B cell (primary cell): Measurements from ENCODE around the gene ANKRD44. TPM values are rescaled to one million over a fixed set of nuclear protein-coding genes. Genes with fewer than 3 reads are reported as not detected.

Source experiments
- ATAC-seq: fragments of 200-7000 bp; cut with Tn5 transposase; one replicate; pipeline ENCODE4 v1.10.0; 2021; ENCODE audit warnings: low read depth, mild to moderate bottlenecking, moderate number of reproducible peaks, moderate library complexity
- CTCF ChIA-PET: fragments of 350-600 bp; sonication (Branson Sonifier 250); formaldehyde crosslinking; loops from one replicate; lab custom pipeline; 2021; ENCODE audit warnings: antibody characterized with exemption, inconsistent platforms; lab: Charles Lee
- POLR2A ChIA-PET: fragments of 350-600 bp; sonication (Branson Sonifier 250); formaldehyde crosslinking; loops from one replicate; lab custom pipeline; 2021; ENCODE audit warnings: antibody characterized with exemption; lab: Charles Lee
- DNase-seq: peaks from one replicate; pipeline ENCODE4 v3.0.0; 2013
- H2AFZ ChIP-seq: 2 replicates; pipeline ENCODE4 v1.6.1; 2012; ENCODE audit warnings: mild to moderate bottlenecking, low read depth, low read length; ENCODE audit not compliant: insufficient read depth, poor library complexity, severe bottlenecking
- H3K27ac ChIP-seq, 2 donors: 1 replicate in 1 of 2; 2 replicates in 1 of 2; pipeline ENCODE4 v1.5.1; 2012 to 2013; ENCODE audit warnings: low read length in 2 of 2, mild to moderate bottlenecking in 2 of 2, moderate library complexity in 1 of 2
- H3K27me3 ChIP-seq, 4 experiments: fragments of 200-600 bp in 1 of 4; sonication (generic) in 1 of 4; replicated peaks in 1 of 4; 1 replicate in 2 of 4; 2 replicates in 2 of 4; pipeline versions ENCODE4 v1.6.1 to v1.7.0; 2013 to 2016; ENCODE audit warnings: low read length in 3 of 4, mild to moderate bottlenecking in 2 of 4, mixed read lengths in 1 of 4, moderate library complexity in 1 of 4; ENCODE audit not compliant: insufficient read depth in 4 of 4, control insufficient read depth in 3 of 4; ENCODE audit errors: control extremely low read depth in 1 of 4
- H3K36me3 ChIP-seq, 2 experiments: replicated peaks in 1 of 2; 1 replicate in 1 of 2; 2 replicates in 1 of 2; pipeline versions ENCODE4 v1.6.1 to v1.7.1; 2013; ENCODE audit warnings: low read length in 1 of 2; ENCODE audit not compliant: insufficient read depth in 2 of 2, control insufficient read depth in 1 of 2; ENCODE audit errors: control extremely low read depth in 1 of 2, extremely low read depth in 1 of 2
- H3K4me1 ChIP-seq, 2 donors: fragments of 200-600 bp in 1 of 2; sonication (generic) in 1 of 2; 1 replicate in 1 of 2; 2 replicates in 1 of 2; pipeline versions ENCODE4 v1.5.1 to v1.6.1; 2013 to 2017; ENCODE audit warnings: low read length in 2 of 2; ENCODE audit not compliant: control insufficient read depth in 2 of 2, insufficient read depth in 2 of 2
- H3K4me2 ChIP-seq: replicated peaks from 2 replicates; pipeline ENCODE3; 2012; ENCODE audit warnings: mild to moderate bottlenecking, low read depth, low read length; ENCODE audit not compliant: poor library complexity, severe bottlenecking
- H3K4me3 ChIP-seq, 5 experiments: fragments of 200-600 bp in 1 of 5; sonication (generic) in 1 of 5; 1 replicate in 3 of 5; 2 replicates in 2 of 5; pipeline versions ENCODE4 v1.5.1 to v1.7.0; 2011 to 2016; ENCODE audit warnings: low read length in 4 of 5, mild to moderate bottlenecking in 4 of 5, low read depth in 2 of 5, control low read depth in 1 of 5, moderate library complexity in 1 of 5; ENCODE audit not compliant: insufficient read depth in 1 of 5; ENCODE audit errors: control extremely low read depth in 1 of 5, extremely low read depth in 1 of 5
- H3K79me2 ChIP-seq: fragments of 200-600 bp; sonication (generic); one replicate; pipeline ENCODE4 v1.6.0; 2016; ENCODE audit warnings: low read length; ENCODE audit not compliant: control insufficient read depth, insufficient read depth
- H3K9ac ChIP-seq: fragments of 200-600 bp; sonication (generic); 2 replicates; pipeline ENCODE4 v1.6.1; 2017; ENCODE audit warnings: mild to moderate bottlenecking, low read length, moderate library complexity
- H3K9me3 ChIP-seq, 3 donors: one replicate each; pipeline versions ENCODE4 v1.6.1 to v1.7.1; 2013; ENCODE audit warnings: low read length in 2 of 3; ENCODE audit not compliant: control insufficient read depth in 2 of 3, insufficient read depth in 1 of 3; ENCODE audit errors: control extremely low read depth in 1 of 3
- H4K20me1 ChIP-seq: 2 replicates; pipeline ENCODE4 v1.6.0; 2012; ENCODE audit warnings: mild to moderate bottlenecking, low read length; ENCODE audit not compliant: insufficient read depth, control insufficient read depth, poor library complexity, severe bottlenecking
- H3K27ac Mint-ChIP-seq: one replicate; pipeline ENCODE4 v1.8.0; 2021; ENCODE audit warnings: mixed read lengths
- H3K27me3 Mint-ChIP-seq: one replicate; pipeline ENCODE4 v1.8.0; 2021; ENCODE audit warnings: mixed read lengths
- H3K4me1 Mint-ChIP-seq: one replicate; pipeline ENCODE4 v1.8.0; 2021; ENCODE audit warnings: mixed read lengths
- H3K4me3 Mint-ChIP-seq: one replicate; pipeline ENCODE4 v1.8.0; 2021; ENCODE audit warnings: mixed read lengths
- H3K9me3 Mint-ChIP-seq: one replicate; pipeline ENCODE4 v1.8.0; 2022; ENCODE audit warnings: mixed read lengths; ENCODE audit not compliant: insufficient read depth
- EZH2 ChIP-seq: IDR thresholded peaks from 2 replicates; pipeline ENCODE4 v1.6.1; 2012; ENCODE audit warnings: borderline replicate concordance, low read depth, mild to moderate bottlenecking, moderate library complexity, low read length; ENCODE audit not compliant: insufficient read depth, poor library complexity, severe bottlenecking
- WGBS: methylation state at CpG from one replicate; pipeline ENCODE4 v1.1.5; 2013; ENCODE audit warnings: missing lambda C conversion rate; ENCODE audit not compliant: insufficient coverage; 5-methylcytosine and 5-hydroxymethylcytosine counted together
- intact Hi-C: fragments of 100-400 bp; cut with micrococcal nuclease; formaldehyde crosslinking; loops from one replicate; pipeline ENCODE4 v1.10.0; 2022
- polyA plus RNA-seq: library from polyadenylated mRNA; depleted of rRNA; stranded (reverse); fragments of >200 nt; gene quantifications from 2 replicates; pipeline ENCODE4 v1.2.3, GENCODE V29; 2012
- total RNA-seq, 2 donors: library from RNA; stranded (reverse); fragments of 120-200 nt in 1 of 2; gene quantifications; 1 replicate in 1 of 2; 2 replicates in 1 of 2; pipeline versions ENCODE4 v1.2.3 to v1.2.4, GENCODE V29; 2013 to 2022
- TF ChIP-seq, protein P1 (sequence below): fragments of 200-600 bp; IDR thresholded peaks from one replicate; pipeline ENCODE4 v1.8.0; 2022; ENCODE audit warnings: antibody characterized with exemption, mild to moderate bottlenecking

The ANKRD44 gene
- total and polyA plus RNA-seq, 2 donors (not counting 1 experiment from before 2014, with no cell fraction given): 92.6 to 457 TPM

DNA sequence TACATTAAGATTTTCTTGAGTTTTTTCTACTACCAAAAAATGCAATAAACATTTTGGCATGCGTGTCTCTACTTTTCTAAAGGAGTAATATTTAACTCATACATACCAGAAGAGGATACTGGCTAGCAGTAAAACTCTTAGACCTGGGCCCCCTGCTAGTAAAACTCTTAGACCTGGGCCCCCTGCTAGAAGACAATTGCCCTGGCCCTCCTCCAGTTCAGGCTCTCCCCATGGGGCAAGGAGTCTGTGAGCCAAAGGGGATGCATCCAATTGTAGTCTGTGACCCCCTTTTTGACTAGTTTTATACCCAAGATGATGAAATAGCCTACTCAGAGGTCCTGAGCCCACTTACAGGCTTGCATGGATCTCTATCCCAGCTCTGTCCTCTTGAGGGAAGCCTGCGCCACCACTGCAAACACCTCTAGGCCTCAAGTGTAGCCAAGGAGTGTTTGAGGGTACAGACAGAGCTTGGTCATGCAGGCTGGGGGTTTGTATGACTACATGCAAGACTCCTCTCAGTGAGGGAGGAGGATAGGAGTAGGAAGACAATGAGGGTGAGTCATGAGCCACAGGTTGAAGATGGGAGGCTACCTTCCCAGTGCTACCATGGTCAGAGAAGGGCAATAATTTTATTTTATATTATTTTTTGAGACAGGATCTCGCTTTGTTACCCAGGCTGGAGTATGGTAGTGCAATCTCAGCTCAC, 338.9 kb downstream of the ANKRD44 start:
- intact Hi-C loops: no loop called here
- Mint-ChIP-seq H3K4me3 (no peak overlapping the region), H3K9me3 (no peaks in the 10 kb centered on the region), H3K4me1 (no peaks in the 10 kb centered on the region), H3K27ac (no peak overlapping the region), H3K27me3 (no peaks in the 10 kb centered on the region)
- 80% methylated on average over 2 of the region's 3 CpGs for WGBS
- POLR2A ChIA-PET: no interaction called here
- no peaks in the 10 kb centered on the region for H3K4me1 ChIP-seq
- no peaks in the 10 kb centered on the region for H3K9me3 ChIP-seq
- H3K4me2 ChIP-seq: no peak overlapping the region
- no peak overlapping the region for H3K9ac ChIP-seq
- no peaks in the 10 kb centered on the region for H3K27me3 ChIP-seq
- no peak for TF ChIP-seq EZH2
- TF ChIP-seq, protein P1, sequence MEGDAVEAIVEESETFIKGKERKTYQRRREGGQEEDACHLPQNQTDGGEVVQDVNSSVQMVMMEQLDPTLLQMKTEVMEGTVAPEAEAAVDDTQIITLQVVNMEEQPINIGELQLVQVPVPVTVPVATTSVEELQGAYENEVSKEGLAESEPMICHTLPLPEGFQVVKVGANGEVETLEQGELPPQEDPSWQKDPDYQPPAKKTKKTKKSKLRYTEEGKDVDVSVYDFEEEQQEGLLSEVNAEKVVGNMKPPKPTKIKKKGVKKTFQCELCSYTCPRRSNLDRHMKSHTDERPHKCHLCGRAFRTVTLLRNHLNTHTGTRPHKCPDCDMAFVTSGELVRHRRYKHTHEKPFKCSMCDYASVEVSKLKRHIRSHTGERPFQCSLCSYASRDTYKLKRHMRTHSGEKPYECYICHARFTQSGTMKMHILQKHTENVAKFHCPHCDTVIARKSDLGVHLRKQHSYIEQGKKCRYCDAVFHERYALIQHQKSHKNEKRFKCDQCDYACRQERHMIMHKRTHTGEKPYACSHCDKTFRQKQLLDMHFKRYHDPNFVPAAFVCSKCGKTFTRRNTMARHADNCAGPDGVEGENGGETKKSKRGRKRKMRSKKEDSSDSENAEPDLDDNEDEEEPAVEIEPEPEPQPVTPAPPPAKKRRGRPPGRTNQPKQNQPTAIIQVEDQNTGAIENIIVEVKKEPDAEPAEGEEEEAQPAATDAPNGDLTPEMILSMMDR: no peak
- no peaks in the 10 kb centered on the region for H4K20me1 ChIP-seq
- H2AFZ ChIP-seq: no peak overlapping the region
- H3K36me3 ChIP-seq: no peaks in the 10 kb centered on the region
- no peaks in the 10 kb centered on the region for H3K79me2 ChIP-seq
- H3K27ac ChIP-seq: no peak overlapping the region
- DNase-seq (no peak), ATAC-seq (no peak)
- CTCF ChIA-PET: interaction anchor here (0.6 kb wide), 1 partner anchor 495 kb away, joined by 3 read pairs; no protein-coding TSS in a partner anchor
- no peak overlapping the region for H3K4me3 ChIP-seq

GRCh38 chr2:196970099-196970498, 340.5 kb downstream of the ANKRD44 start:
- H3K9ac ChIP-seq: no peak overlapping the region
- H3K27ac ChIP-seq: no peak overlapping the region
- ATAC-seq: no peak
- no peak overlapping the region for H2AFZ ChIP-seq
- H3K4me2 ChIP-seq: no peak overlapping the region
- H3K4me3 Mint-ChIP-seq: no peak overlapping the region
- no peaks in the 10 kb centered on the region for H3K4me1 Mint-ChIP-seq
- H3K4me3 ChIP-seq: no peak overlapping the region
- H3K79me2 ChIP-seq: no peaks in the 10 kb centered on the region
- no peaks in the 10 kb centered on the region for H3K27me3 Mint-ChIP-seq
- H3K27ac Mint-ChIP-seq: no peak overlapping the region
- no peaks in the 10 kb centered on the region for H3K36me3 ChIP-seq
- no peaks in the 10 kb centered on the region for H3K9me3 Mint-ChIP-seq
- CTCF ChIA-PET: no interaction called here
- intact Hi-C loops: no loop called here
- no peaks in the 10 kb centered on the region for H3K9me3 ChIP-seq
- H3K4me1 ChIP-seq: no peaks in the 10 kb centered on the region
- no peaks in the 10 kb centered on the region for H3K27me3 ChIP-seq
- WGBS: no CpG with 5 or more reads among the region's 4 CpGs
- POLR2A ChIA-PET: no interaction called here
- no peaks in the 10 kb centered on the region for H4K20me1 ChIP-seq
- no peak for DNase-seq
- TF ChIP-seq, protein P1: no peak
- no peak for TF ChIP-seq EZH2
